ENCODE measurements around the gene SEMA6D.

GRCh38 chr15:47744973-47745372 lies 27.7 kb downstream of the SEMA6D start:
- no peak for TF ChIP-seq CTCF (conservative IDR thresholded peaks at IDR 0.05 in 1 of 2, IDR thresholded peaks at IDR 0.05 in 1 of 2; ENCODE audit: low read depth in 1 of 2, low read length in 2 of 2)
- no peak for TF ChIP-seq EZH2 (IDR thresholded peaks at IDR 0.05; ENCODE audit: low read length, missing control alignments)
